ENCODE measurements around the gene ALDH8A1. TPM values are rescaled to one million over a fixed set of nuclear protein-coding genes. Genes with fewer than 3 reads are reported as not detected.

Gene ALDH8A1
- total RNA-seq, 1 donor from 2014 or later, result 0.41 TPM

DNA sequence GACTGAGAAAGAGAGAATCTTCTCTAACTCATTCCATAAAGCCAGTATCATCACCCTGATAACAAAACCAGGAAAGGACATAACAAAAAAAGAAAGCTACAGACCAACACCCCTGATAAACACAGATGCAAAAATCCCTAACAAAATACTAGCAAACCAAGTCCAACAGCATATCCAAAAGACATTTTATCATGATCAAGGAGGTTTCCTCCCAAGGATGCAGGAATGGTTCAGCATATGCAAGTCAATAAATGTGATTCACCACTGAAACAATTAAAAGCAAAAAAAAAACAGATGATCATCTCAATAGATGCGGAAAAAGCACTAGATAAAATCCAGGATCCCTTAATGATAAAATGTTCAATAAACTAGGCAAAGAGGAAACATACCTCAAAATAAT is 24.5 kb upstream of the ALDH8A1 start:
- Mint-ChIP-seq H3K4me1 (ENCODE audit: low read depth, unreplicated experiment) (no peaks in the 10 kb centered on the region), H3K27me3 (ENCODE audit: low read depth, unreplicated experiment) (no peaks in the 10 kb centered on the region), H3K36me3 (ENCODE audit: low read depth, unreplicated experiment) (peaks cover 18% of the 10 kb centered on the region), H3K27ac (ENCODE audit: unreplicated experiment) (no peak overlapping the region), H3K9me3 (ENCODE audit: unreplicated experiment) (no peaks in the 10 kb centered on the region), H3K4me3 (ENCODE audit: unreplicated experiment) (no peak overlapping the region)
- peaks cover 10% of the 10 kb centered on the region for H3K79me2 ChIP-seq (ENCODE audit: insufficient read depth, low read length)
- DNase-seq (ENCODE audit: low read depth) (no peak), FAIRE-seq (no peak)
- no peak overlapping the region for H3K4me3 ChIP-seq (ENCODE audit: insufficient read depth, low read depth, low read length)
- no peaks in the 10 kb centered on the region for H3K9me3 ChIP-seq (ENCODE audit: insufficient read depth, low read depth, low read length)
- TF ChIP-seq EZH2 (IDR thresholded peaks at IDR 0.05; ENCODE audit: insufficient read depth, low read length), result no peak
- TF ChIP-seq, protein P1, sequence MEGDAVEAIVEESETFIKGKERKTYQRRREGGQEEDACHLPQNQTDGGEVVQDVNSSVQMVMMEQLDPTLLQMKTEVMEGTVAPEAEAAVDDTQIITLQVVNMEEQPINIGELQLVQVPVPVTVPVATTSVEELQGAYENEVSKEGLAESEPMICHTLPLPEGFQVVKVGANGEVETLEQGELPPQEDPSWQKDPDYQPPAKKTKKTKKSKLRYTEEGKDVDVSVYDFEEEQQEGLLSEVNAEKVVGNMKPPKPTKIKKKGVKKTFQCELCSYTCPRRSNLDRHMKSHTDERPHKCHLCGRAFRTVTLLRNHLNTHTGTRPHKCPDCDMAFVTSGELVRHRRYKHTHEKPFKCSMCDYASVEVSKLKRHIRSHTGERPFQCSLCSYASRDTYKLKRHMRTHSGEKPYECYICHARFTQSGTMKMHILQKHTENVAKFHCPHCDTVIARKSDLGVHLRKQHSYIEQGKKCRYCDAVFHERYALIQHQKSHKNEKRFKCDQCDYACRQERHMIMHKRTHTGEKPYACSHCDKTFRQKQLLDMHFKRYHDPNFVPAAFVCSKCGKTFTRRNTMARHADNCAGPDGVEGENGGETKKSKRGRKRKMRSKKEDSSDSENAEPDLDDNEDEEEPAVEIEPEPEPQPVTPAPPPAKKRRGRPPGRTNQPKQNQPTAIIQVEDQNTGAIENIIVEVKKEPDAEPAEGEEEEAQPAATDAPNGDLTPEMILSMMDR (IDR thresholded peaks at IDR 0.05; ENCODE audit: insufficient read depth, low read depth, low read length), result no peak
- peaks cover 7% of the 10 kb centered on the region for H4K20me1 ChIP-seq (ENCODE audit: insufficient read depth, low read length)
- no peak overlapping the region for H2AFZ ChIP-seq (ENCODE audit: low read depth, low read length)
- H3K27ac ChIP-seq (ENCODE audit: low read depth, low read length), result no peak overlapping the region
- H3K4me1 ChIP-seq (ENCODE audit: insufficient read depth, low read length), result no peaks in the 10 kb centered on the region
- no peak overlapping the region for H3K9ac ChIP-seq (ENCODE audit: low read length)
- no peaks in the 10 kb centered on the region for H3K27me3 ChIP-seq (ENCODE audit: insufficient read depth, low read length)
- no peak overlapping the region for H3K4me2 ChIP-seq (ENCODE audit: low read length)
- peaks cover 5% of the 10 kb centered on the region for H3K36me3 ChIP-seq (ENCODE audit: insufficient read depth, low read length)

DNA sequence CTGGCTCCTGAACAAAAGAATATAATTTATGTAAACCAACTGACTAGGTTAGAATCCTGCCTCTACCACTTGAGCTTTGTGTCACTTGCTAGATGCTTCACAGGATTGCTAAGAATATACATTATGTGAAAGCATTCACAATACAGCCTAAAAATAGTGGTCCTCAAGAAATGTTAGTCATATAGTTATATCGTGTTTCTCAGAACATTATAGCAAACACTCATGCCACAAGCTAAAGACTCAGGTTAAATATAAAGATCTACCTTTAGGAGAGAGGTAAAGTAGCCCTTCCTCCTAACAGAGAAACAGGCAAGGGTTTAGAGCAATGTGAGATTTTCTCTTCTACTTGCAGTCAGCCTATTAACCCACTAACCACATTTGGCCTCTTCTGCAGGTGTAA is 17.8 kb upstream of the ALDH8A1 start:
- H3K27ac ChIP-seq (ENCODE audit: low read depth, low read length), result no peak overlapping the region
- H3K79me2 ChIP-seq (ENCODE audit: insufficient read depth, low read length), result no peaks in the 10 kb centered on the region
- H3K9me3 ChIP-seq (ENCODE audit: insufficient read depth, low read depth, low read length), result no peaks in the 10 kb centered on the region
- FAIRE-seq (no peak), DNase-seq (ENCODE audit: low read depth) (no peak)
- H3K4me2 ChIP-seq (ENCODE audit: low read length), result no peak overlapping the region
- H3K4me1 ChIP-seq (ENCODE audit: insufficient read depth, low read length), result no peaks in the 10 kb centered on the region
- no peaks in the 10 kb centered on the region for H3K27me3 ChIP-seq (ENCODE audit: insufficient read depth, low read length)
- H4K20me1 ChIP-seq (ENCODE audit: insufficient read depth, low read length), result no peaks in the 10 kb centered on the region
- no peak overlapping the region for H3K4me3 ChIP-seq (ENCODE audit: insufficient read depth, low read depth, low read length)
- H3K4me3 Mint-ChIP-seq (ENCODE audit: unreplicated experiment), result no peak overlapping the region
- no peaks in the 10 kb centered on the region for H3K4me1 Mint-ChIP-seq (ENCODE audit: low read depth, unreplicated experiment)
- H3K27me3 Mint-ChIP-seq (ENCODE audit: low read depth, unreplicated experiment), result no peaks in the 10 kb centered on the region
- H3K9me3 Mint-ChIP-seq (ENCODE audit: unreplicated experiment), result no peaks in the 10 kb centered on the region
- TF ChIP-seq EZH2 (IDR thresholded peaks at IDR 0.05; ENCODE audit: insufficient read depth, low read length), result no peak
- TF ChIP-seq, protein P1 (IDR thresholded peaks at IDR 0.05; ENCODE audit: insufficient read depth, low read depth, low read length), result no peak
- peaks cover 4% of the 10 kb centered on the region for H3K36me3 Mint-ChIP-seq (ENCODE audit: low read depth, unreplicated experiment)
- no peak overlapping the region for H2AFZ ChIP-seq (ENCODE audit: low read depth, low read length)
- no peak overlapping the region for H3K27ac Mint-ChIP-seq (ENCODE audit: unreplicated experiment)
- H3K36me3 ChIP-seq (ENCODE audit: insufficient read depth, low read length), result peaks cover 16% of the 10 kb centered on the region
- H3K9ac ChIP-seq (ENCODE audit: low read length), result no peak overlapping the region

DNA sequence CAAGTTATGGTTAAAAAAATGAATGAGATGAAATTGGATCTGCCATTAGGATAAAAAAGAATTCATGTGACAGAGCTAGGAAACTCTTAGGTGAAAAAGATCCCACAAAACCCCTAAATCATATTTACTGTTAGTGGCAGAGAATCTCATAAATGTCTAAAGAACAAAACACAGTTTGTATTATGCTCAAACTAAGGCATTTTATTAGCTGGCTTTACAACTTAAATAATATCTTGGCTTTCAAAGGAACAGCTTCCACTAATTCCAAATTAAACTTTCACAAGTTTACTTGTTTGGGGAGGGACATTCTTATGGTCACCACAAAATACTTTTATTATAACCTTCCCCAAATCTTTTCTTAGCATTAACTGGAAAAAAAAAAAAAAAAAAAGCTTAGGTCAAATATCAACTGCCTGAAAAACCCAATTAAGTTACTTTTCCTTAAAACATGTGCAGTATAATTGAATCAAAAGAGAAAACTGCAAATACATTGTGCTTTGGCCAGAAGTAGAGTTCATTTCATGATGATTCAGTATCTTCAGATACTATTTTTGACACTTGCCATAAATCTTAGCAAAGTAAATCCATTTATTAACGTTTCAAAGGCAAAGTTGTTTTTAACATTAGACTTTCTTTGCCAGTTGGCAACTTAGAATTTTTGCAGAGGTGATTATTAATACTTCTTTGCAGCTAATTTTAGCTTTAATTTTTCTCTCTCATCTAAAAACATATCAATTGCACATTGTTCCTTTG is 14.7 kb upstream of the ALDH8A1 start:
- Histone ChIP-seq H3K36me3 (ENCODE audit: insufficient read depth, low read length) (peaks cover 20% of the 10 kb centered on the region), H4K20me1 (ENCODE audit: insufficient read depth, low read length) (no peaks in the 10 kb centered on the region), H3K79me2 (ENCODE audit: insufficient read depth, low read length) (no peaks in the 10 kb centered on the region), H3K4me2 (ENCODE audit: low read length) (no peak overlapping the region), H3K9ac (ENCODE audit: low read length) (no peak overlapping the region), H3K4me3 (ENCODE audit: insufficient read depth, low read depth, low read length) (no peak overlapping the region), H2AFZ (ENCODE audit: low read depth, low read length) (no peak overlapping the region), H3K9me3 (ENCODE audit: insufficient read depth, low read depth, low read length) (no peaks in the 10 kb centered on the region), H3K4me1 (ENCODE audit: insufficient read depth, low read length) (no peaks in the 10 kb centered on the region), H3K27me3 (ENCODE audit: insufficient read depth, low read length) (no peaks in the 10 kb centered on the region), H3K27ac (ENCODE audit: low read depth, low read length) (no peak overlapping the region)
- FAIRE-seq (peak; percentile 45), DNase-seq (ENCODE audit: low read depth) (peak; percentile 6)
- TF ChIP-seq, protein P1 (IDR thresholded peaks at IDR 0.05; ENCODE audit: insufficient read depth, low read depth, low read length), result no peak
- TF ChIP-seq EZH2 (IDR thresholded peaks at IDR 0.05; ENCODE audit: insufficient read depth, low read length), result no peak
- no peak overlapping the region for H3K27ac Mint-ChIP-seq (ENCODE audit: unreplicated experiment)
- no peaks in the 10 kb centered on the region for H3K9me3 Mint-ChIP-seq (ENCODE audit: unreplicated experiment)
- no peak overlapping the region for H3K4me3 Mint-ChIP-seq (ENCODE audit: unreplicated experiment)
- H3K36me3 Mint-ChIP-seq (ENCODE audit: low read depth, unreplicated experiment), result peaks cover 4% of the 10 kb centered on the region
- no peaks in the 10 kb centered on the region for H3K27me3 Mint-ChIP-seq (ENCODE audit: low read depth, unreplicated experiment)
- no peaks in the 10 kb centered on the region for H3K4me1 Mint-ChIP-seq (ENCODE audit: low read depth, unreplicated experiment)
